Measurements from ENCODE around the gene ZNF678.

The ZNF678 gene

GRCh38 chr1:227556288-227556687 lies 7.1 kb upstream of the ZNF678 start:
- H3K4me1 ChIP-seq (ENCODE audit: insufficient read depth, low read length, poor library complexity, severe bottlenecking), result no peaks in the 10 kb centered on the region
- H3F3A ChIP-seq (ENCODE audit: low read depth), result no peaks in the 10 kb centered on the region
- no peaks in the 10 kb centered on the region for H3K9me2 ChIP-seq (replicated peaks; ENCODE audit: low read depth, low read length)
- no peak overlapping the region for H3K9ac ChIP-seq (ENCODE audit: low read depth, low read length, poor library complexity, severe bottlenecking)
- no peak overlapping the region for H3K4me2 ChIP-seq (ENCODE audit: low read depth, low read length, poor library complexity, severe bottlenecking)
- no peaks in the 10 kb centered on the region for H4K20me1 ChIP-seq (ENCODE audit: insufficient read depth, low read length, poor library complexity, severe bottlenecking)
- H3K27me3 ChIP-seq (ENCODE audit: insufficient read depth, low read length, poor library complexity, severe bottlenecking), result no peaks in the 10 kb centered on the region
- no peak overlapping the region for H3K4me3 ChIP-seq (ENCODE audit: low read length, poor library complexity, severe bottlenecking)
- no peaks in the 10 kb centered on the region for H3K79me2 ChIP-seq (ENCODE audit: insufficient read depth, low read length)
- H2AFZ ChIP-seq (ENCODE audit: low read length), result no peak overlapping the region
- no peak for TF ChIP-seq EZH2phosphoT487 (IDR thresholded peaks at IDR 0.05; ENCODE audit: borderline replicate concordance)
- TF ChIP-seq, protein P1, sequence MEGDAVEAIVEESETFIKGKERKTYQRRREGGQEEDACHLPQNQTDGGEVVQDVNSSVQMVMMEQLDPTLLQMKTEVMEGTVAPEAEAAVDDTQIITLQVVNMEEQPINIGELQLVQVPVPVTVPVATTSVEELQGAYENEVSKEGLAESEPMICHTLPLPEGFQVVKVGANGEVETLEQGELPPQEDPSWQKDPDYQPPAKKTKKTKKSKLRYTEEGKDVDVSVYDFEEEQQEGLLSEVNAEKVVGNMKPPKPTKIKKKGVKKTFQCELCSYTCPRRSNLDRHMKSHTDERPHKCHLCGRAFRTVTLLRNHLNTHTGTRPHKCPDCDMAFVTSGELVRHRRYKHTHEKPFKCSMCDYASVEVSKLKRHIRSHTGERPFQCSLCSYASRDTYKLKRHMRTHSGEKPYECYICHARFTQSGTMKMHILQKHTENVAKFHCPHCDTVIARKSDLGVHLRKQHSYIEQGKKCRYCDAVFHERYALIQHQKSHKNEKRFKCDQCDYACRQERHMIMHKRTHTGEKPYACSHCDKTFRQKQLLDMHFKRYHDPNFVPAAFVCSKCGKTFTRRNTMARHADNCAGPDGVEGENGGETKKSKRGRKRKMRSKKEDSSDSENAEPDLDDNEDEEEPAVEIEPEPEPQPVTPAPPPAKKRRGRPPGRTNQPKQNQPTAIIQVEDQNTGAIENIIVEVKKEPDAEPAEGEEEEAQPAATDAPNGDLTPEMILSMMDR (conservative IDR thresholded peaks at IDR 0.05; ENCODE audit: low read length), result no peak
- no peaks in the 10 kb centered on the region for H3K36me3 ChIP-seq (ENCODE audit: insufficient read depth, low read length)
- peaks cover 3% of the 10 kb centered on the region; the same call in 1 of the 2 replicates for H3K9me3 ChIP-seq (ENCODE audit: insufficient read depth, low read depth, low read length)

DNA sequence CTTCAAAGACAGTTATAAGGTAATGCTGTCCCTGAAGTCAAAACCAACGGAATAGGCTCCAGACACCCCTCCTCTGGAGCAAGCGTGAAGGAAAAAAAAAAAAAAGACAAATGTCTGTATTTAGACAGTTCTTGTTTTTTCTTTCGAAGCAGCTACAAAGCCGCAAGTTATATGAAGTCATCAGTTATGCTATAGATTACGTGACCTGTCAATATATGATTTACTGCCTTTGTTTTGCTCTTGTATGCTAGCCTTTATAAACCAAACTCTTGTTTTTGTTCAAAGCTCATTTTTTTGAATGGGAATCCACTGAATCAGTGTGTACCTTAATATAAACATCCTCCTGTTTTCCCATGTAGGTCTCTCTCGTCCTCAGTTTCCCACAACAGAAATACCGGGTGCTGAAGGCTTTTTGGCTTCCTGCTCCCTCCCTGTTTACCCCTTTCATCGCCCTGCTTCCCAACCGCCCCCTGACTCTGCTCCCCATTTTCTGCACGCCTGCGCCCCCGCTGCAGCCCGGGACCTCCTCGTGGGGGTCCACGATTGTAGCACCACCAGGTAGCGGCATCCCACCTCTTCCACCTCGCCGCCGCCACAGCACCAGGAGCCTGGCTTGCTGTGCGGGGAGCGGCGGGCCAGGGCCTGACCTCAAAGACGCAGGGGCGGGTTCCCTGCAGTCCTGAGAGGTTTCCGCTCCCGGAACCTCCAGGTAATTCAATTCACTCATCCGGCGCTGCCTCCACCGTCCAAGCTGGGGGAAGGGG lies 5.2 kb upstream of the ZNF678 start:
- no peaks in the 10 kb centered on the region for H3K9me2 ChIP-seq (replicated peaks; ENCODE audit: low read depth, low read length)
- TF ChIP-seq, protein P1 (conservative IDR thresholded peaks at IDR 0.05; ENCODE audit: low read length), result no peak
- no peak for TF ChIP-seq EZH2phosphoT487 (IDR thresholded peaks at IDR 0.05; ENCODE audit: borderline replicate concordance)
- H3K4me3 ChIP-seq (ENCODE audit: low read length, poor library complexity, severe bottlenecking), result no peak overlapping the region
- no peaks in the 10 kb centered on the region for H3K27me3 ChIP-seq (ENCODE audit: insufficient read depth, low read length, poor library complexity, severe bottlenecking)
- no peaks in the 10 kb centered on the region for H3K36me3 ChIP-seq (ENCODE audit: insufficient read depth, low read length)
- no peak overlapping the region for H3K4me2 ChIP-seq (ENCODE audit: low read depth, low read length, poor library complexity, severe bottlenecking)
- H3K9ac ChIP-seq (ENCODE audit: low read depth, low read length, poor library complexity, severe bottlenecking), result no peak overlapping the region
- H4K20me1 ChIP-seq (ENCODE audit: insufficient read depth, low read length, poor library complexity, severe bottlenecking), result no peaks in the 10 kb centered on the region
- H3K9me3 ChIP-seq (ENCODE audit: insufficient read depth, low read depth, low read length), result peaks cover 3% of the 10 kb centered on the region; the same call in 1 of the 2 replicates
- no peaks in the 10 kb centered on the region for H3F3A ChIP-seq (ENCODE audit: low read depth)
- no peak overlapping the region for H2AFZ ChIP-seq (ENCODE audit: low read length)
- H3K4me1 ChIP-seq (ENCODE audit: insufficient read depth, low read length, poor library complexity, severe bottlenecking), result no peaks in the 10 kb centered on the region
- H3K79me2 ChIP-seq (ENCODE audit: insufficient read depth, low read length), result no peaks in the 10 kb centered on the region

DNA sequence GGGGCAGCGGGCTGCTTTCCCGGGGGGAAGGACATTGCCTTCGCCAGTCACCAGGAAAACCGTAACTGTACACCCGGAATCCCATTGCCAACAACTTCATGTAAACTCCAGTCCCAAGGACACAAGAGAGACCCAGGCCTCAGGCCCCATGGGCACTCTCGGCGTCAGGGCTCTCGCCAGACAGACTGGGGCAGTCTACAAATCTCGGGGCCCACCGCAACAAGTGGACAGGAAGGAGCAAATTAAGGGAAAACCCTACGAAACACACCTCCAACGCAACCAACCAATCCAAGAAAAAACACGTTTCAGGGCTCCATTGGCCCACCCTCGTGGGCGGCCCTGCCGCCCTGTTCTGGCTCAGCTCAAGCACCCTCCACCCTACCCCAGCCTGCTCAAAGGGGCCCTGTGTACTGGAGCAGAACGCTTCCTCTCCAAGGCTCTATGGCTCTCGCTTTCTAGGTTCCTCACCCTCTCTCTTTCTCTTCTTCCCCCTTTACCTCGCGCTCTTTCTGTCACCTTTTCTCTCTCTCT lies 4.6 kb upstream of the ZNF678 start:
- Histone ChIP-seq H3K36me3 (ENCODE audit: insufficient read depth, low read length) (no peaks in the 10 kb centered on the region), H3K27me3 (ENCODE audit: insufficient read depth, low read length, poor library complexity, severe bottlenecking) (no peaks in the 10 kb centered on the region), H3K4me3 (ENCODE audit: low read length, poor library complexity, severe bottlenecking) (no peak overlapping the region), H3K9me2 (replicated peaks; ENCODE audit: low read depth, low read length) (no peaks in the 10 kb centered on the region), H3K4me2 (ENCODE audit: low read depth, low read length, poor library complexity, severe bottlenecking) (no peak overlapping the region), H3F3A (ENCODE audit: low read depth) (no peaks in the 10 kb centered on the region), H3K9ac (ENCODE audit: low read depth, low read length, poor library complexity, severe bottlenecking) (no peak overlapping the region), H3K4me1 (ENCODE audit: insufficient read depth, low read length, poor library complexity, severe bottlenecking) (no peaks in the 10 kb centered on the region), H2AFZ (ENCODE audit: low read length) (no peak overlapping the region), H3K79me2 (ENCODE audit: insufficient read depth, low read length) (0 out of 2 replicates have a peak, but pooled peaks cover under 1% of the 10 kb centered on the region), H3K9me3 (ENCODE audit: insufficient read depth, low read depth, low read length) (peaks cover 3% of the 10 kb centered on the region; the same call in 1 of the 2 replicates), H4K20me1 (ENCODE audit: insufficient read depth, low read length, poor library complexity, severe bottlenecking) (no peaks in the 10 kb centered on the region)
- TF ChIP-seq, protein P1 (conservative IDR thresholded peaks at IDR 0.05; ENCODE audit: low read length), result no peak
- no peak for TF ChIP-seq EZH2phosphoT487 (IDR thresholded peaks at IDR 0.05; ENCODE audit: borderline replicate concordance)
